ENCODE measurements around the gene GAPVD1. TPM values are rescaled to one million over a fixed set of nuclear protein-coding genes. Genes with fewer than 3 reads are reported as not detected.
A peak's percentile ranks its signal among the peaks of the same experiment; 100 is the strongest.

The GAPVD1 gene
- total RNA-seq, 1 donor from 2014 or later = 37.9 TPM

DNA sequence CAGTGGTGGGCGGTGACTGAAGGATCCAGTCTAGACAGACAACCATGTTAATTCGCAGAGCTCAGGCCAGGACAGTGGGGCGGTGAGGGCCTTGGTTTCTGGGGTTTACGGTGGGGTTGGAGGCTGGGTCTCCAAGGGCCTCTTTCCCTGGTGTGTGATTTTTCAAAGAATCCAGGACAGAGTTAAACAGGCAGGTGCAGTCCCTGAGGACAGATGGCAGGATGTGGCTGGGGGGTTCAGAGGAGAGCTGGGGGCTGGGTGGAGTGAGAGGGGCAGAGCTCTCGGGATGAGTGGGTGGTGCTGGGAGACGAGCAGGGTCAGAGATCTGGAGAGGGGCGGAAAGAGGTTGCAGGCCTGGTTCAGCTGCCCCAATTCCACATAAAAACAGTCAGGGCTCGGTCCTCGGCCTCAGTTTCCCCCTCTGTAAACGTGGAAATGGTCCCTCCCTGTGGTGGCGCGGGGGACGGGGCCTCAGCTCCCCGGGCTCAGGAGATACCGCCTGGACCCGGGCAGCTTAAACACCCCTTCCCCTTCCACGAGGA is 145.9 kb downstream of the GAPVD1 start:
- peak overlapping the region; percentile 57 for H3K27ac Mint-ChIP-seq (ENCODE audit: unreplicated experiment)
- H3K4me1 Mint-ChIP-seq (ENCODE audit: unreplicated experiment) = peaks cover 13% of the 10 kb centered on the region
- H3K4me3 Mint-ChIP-seq (ENCODE audit: unreplicated experiment) = peak overlapping the region; percentile 73
- no peaks in the 10 kb centered on the region for H3K9me3 Mint-ChIP-seq (ENCODE audit: unreplicated experiment)
- TF ChIP-seq, protein P1, sequence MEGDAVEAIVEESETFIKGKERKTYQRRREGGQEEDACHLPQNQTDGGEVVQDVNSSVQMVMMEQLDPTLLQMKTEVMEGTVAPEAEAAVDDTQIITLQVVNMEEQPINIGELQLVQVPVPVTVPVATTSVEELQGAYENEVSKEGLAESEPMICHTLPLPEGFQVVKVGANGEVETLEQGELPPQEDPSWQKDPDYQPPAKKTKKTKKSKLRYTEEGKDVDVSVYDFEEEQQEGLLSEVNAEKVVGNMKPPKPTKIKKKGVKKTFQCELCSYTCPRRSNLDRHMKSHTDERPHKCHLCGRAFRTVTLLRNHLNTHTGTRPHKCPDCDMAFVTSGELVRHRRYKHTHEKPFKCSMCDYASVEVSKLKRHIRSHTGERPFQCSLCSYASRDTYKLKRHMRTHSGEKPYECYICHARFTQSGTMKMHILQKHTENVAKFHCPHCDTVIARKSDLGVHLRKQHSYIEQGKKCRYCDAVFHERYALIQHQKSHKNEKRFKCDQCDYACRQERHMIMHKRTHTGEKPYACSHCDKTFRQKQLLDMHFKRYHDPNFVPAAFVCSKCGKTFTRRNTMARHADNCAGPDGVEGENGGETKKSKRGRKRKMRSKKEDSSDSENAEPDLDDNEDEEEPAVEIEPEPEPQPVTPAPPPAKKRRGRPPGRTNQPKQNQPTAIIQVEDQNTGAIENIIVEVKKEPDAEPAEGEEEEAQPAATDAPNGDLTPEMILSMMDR (IDR thresholded peaks at IDR 0.05; ENCODE audit: unreplicated experiment) = no peak
- H3K36me3 Mint-ChIP-seq (ENCODE audit: low read depth, unreplicated experiment) = peaks cover 10% of the 10 kb centered on the region
- no peak for DNase-seq (ENCODE audit: low spot score)
- peaks cover 15% of the 10 kb centered on the region for H3K27me3 Mint-ChIP-seq (ENCODE audit: unreplicated experiment)

DNA sequence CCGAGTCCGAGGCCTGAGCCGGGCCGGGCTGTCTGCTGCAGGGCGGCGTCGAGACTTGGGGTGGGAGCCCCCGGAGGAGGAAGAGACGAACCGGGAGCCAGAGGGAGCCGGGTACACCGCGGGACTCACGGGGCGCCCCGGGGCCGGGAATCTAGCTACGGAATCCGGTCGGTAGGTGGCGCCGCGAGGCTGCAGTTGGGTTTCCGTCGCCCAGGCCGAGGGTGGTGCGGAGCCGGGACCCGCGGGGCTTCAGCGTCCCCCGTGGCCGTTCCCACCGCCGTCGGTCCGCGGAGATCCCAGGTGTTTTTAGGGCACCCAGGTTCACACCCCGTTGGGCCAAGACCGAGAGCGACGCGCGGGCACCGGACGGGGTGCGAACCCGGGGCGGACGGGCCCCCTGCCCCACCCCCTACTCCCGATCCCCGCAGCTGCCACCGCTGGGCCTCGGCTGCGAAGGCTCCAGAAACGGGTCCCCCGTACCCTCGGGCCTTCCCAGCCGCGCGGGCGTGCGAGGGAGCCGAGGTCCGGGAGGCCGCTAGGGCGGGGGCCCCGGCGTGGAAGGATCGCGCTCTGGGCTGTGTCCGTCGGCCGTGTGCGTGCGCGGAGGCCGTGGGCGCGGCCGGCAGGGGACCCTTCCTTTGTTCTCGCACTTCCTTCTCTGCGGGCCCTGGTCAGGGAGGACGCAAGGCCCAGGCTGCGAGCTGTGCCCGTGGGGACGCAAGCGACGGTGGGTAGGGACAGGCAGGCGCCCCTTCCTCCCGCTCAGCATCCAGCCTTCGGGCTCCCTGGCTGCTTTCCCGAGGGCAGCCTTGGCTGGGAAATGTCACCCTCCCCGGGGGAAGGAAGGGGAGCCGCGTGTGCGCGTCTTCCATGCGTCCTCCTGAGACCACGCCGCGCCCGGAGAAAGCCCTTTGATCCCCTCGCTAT is 146.6 kb downstream of the GAPVD1 start:
- peak overlapping the region; percentile 80 for H3K4me3 Mint-ChIP-seq (ENCODE audit: unreplicated experiment)
- peak; percentile 88 for DNase-seq (ENCODE audit: low spot score)
- TF ChIP-seq, protein P1 (IDR thresholded peaks at IDR 0.05; ENCODE audit: unreplicated experiment) = peak; percentile 87
- H3K9me3 Mint-ChIP-seq (ENCODE audit: unreplicated experiment) = no peaks in the 10 kb centered on the region
- peaks cover 15% of the 10 kb centered on the region for H3K27me3 Mint-ChIP-seq (ENCODE audit: unreplicated experiment)
- H3K4me1 Mint-ChIP-seq (ENCODE audit: unreplicated experiment) = peaks cover 13% of the 10 kb centered on the region
- H3K36me3 Mint-ChIP-seq (ENCODE audit: low read depth, unreplicated experiment) = peaks cover 10% of the 10 kb centered on the region
- H3K27ac Mint-ChIP-seq (ENCODE audit: unreplicated experiment) = no peak overlapping the region

DNA sequence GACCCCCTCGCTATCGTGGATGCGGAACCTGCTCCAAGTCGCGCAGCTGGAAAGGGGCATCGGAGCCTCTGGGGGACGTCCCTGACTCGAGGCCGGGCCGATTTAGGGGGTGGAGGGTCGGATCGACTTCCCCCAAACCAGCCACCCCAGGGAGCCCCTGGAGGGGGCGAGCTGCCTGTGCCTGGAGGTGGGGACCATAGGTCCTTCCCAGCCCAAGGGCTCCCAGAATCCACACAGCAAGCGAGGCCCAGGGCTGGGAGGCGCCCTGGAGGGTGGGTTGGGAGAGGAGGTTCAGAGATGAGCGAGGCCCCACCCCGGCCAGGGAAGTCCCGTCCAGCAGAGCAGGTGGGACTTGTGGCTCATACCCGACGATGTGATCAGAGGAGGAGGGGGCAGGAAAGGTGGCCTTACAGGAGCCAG is 147.6 kb downstream of the GAPVD1 start:
- no peak for DNase-seq (ENCODE audit: low spot score)
- Mint-ChIP-seq H3K9me3 (ENCODE audit: unreplicated experiment) (no peaks in the 10 kb centered on the region), H3K27me3 (ENCODE audit: unreplicated experiment) (peaks cover 17% of the 10 kb centered on the region), H3K4me3 (ENCODE audit: unreplicated experiment) (peak overlapping the region; percentile 80), H3K4me1 (ENCODE audit: unreplicated experiment) (peaks cover 13% of the 10 kb centered on the region), H3K36me3 (ENCODE audit: low read depth, unreplicated experiment) (peaks cover 10% of the 10 kb centered on the region), H3K27ac (ENCODE audit: unreplicated experiment) (peak overlapping the region; percentile 44)
- TF ChIP-seq, protein P1 (IDR thresholded peaks at IDR 0.05; ENCODE audit: unreplicated experiment) = no peak

DNA sequence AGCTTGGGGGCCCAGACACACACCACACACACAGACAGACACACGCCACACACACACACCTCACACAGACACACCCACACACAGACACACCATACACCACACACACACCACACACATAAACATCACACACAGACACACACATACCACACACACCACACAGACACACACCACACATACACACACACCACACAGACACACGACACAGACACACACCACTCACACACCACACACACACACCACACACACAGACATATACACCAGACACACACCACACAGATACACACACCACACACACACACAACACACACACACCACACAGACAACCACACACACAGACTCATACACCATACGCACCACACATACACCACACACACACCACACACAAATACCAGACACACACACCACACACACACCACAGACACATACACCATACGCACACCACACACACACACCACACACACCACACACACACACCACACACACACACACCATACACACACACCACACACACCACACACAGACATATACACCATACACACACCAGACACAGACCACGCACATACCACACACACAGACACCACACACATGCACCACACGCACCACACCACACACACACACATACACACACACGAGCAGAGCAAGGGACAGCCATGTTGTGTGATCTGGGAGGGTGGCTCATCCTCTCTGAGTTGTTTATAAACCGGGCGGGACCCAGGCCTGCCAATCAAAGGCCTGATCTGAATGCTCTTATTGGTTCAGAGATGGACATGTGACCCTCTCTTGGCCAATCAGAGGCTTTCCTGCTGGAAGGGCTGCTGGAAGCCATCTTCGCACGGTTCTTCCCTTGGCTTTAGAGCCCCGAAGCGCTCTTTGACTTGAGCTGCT is 148.3 kb downstream of the GAPVD1 start:
- no peak for DNase-seq (ENCODE audit: low spot score)
- H3K27ac Mint-ChIP-seq (ENCODE audit: unreplicated experiment) = peak overlapping the region; percentile 44
- peak overlapping the region; percentile 76 for H3K4me3 Mint-ChIP-seq (ENCODE audit: unreplicated experiment)
- H3K4me1 Mint-ChIP-seq (ENCODE audit: unreplicated experiment) = peaks cover 13% of the 10 kb centered on the region
- TF ChIP-seq, protein P1 (IDR thresholded peaks at IDR 0.05; ENCODE audit: unreplicated experiment) = no peak
- peaks cover 17% of the 10 kb centered on the region for H3K27me3 Mint-ChIP-seq (ENCODE audit: unreplicated experiment)
- no peaks in the 10 kb centered on the region for H3K9me3 Mint-ChIP-seq (ENCODE audit: unreplicated experiment)
- H3K36me3 Mint-ChIP-seq (ENCODE audit: low read depth, unreplicated experiment) = peaks cover 10% of the 10 kb centered on the region

Data from endothelial cell (in vitro differentiated cells).